NCI-H1694 treated with DMSO at 0.1 percent for 48 hours (cell line): Measurements from ENCODE around the gene KRT77.
"Not testable (repeated sequence)": the region's sequence is repeated elsewhere in the genome, so short reads cannot be mapped to it uniquely, and the experiment has no call there.

Experiments
- DNase-seq: peaks from one replicate; lab custom pipeline; 2025; lab: John Stamatoyannopoulos, UW

Gene KRT77

GRCh38 chr12:52721838-52722470 lies 18.6 kb upstream of the KRT77 start:
- no peak for DNase-seq

- no peak for DNase-seq
These were observed 17.1 kb upstream of the KRT77 start for GRCh38 chr12:52720365-52720886.

GRCh38 chr12:52716061-52716460 lies 12.7 kb upstream of the KRT77 start:
- DNase-seq, result no peak

DNA sequence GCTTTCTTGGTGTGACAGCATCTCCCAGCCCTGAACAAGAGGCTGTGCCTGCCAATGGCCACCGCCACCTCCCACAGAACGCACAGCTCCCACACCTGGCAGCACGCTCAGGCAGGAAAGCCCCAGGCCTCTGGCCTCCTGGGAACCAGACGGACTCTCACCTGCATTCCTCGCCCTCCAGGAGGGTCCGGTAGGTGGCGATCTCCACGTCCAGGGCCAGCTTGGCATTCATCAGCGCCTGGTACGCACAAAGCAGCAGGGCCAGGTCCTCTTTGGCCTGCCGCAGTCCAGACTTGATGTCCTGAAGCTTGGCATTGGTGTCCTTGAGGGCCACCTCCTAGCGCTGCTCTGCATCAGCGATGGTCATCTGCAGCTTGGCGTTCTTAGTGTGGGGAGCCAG lies 12.1 kb upstream of the KRT77 start:
- DNase-seq, result no peak

- DNase-seq, result no peak
These were observed 11.6 kb upstream of the KRT77 start for GRCh38 chr12:52714887-52715281.

- no peak for DNase-seq
These were observed 10.9 kb upstream of the KRT77 start for GRCh38 chr12:52713960-52714886.

GRCh38 chr12:52712122-52712521 lies 8.8 kb upstream of the KRT77 start:
- DNase-seq, result not testable (repeated sequence)

DNA sequence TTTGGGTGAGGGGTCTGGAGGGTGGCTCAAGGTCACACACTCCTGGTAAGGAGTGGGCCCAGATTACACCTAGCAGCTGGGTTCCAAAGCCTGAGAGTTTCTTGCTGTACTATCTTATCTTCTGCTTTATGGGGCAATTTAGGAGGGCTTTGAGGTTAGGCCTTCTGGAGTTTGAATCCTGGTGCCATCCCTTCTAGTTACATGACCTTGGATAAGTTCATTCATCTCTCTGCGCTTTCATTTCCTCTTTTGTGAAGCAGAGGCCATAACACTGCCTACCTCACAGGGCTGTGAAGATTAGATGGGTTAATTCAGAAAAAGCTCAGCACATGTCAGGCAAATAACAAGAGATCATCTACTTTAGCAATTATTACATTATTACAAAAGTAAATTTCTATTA lies 7.4 kb upstream of the KRT77 start:
- DNase-seq, result no peak

GRCh38 chr12:52708010-52708409 lies 4.7 kb upstream of the KRT77 start:
- no peak for DNase-seq

DNA sequence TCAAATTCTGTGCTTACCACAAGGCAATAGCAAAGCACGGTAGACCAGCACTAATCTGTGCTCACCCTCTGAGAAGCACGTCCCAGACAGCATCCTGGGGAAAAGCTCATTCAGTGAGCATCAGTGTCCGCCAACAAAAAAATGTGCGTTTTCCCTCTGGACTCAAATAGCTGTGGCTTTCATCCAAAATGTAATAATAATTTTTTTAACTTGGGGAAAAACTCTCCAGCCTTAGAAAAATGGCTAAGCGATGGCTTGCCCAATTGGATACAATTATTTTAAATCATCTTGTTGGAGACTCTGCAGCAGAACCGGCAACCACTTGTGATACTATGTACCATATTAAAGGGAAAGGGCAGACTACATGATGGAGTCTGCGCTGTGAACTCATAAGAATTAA lies 1.1 kb upstream of the KRT77 start:
- DNase-seq, result no peak

DNA sequence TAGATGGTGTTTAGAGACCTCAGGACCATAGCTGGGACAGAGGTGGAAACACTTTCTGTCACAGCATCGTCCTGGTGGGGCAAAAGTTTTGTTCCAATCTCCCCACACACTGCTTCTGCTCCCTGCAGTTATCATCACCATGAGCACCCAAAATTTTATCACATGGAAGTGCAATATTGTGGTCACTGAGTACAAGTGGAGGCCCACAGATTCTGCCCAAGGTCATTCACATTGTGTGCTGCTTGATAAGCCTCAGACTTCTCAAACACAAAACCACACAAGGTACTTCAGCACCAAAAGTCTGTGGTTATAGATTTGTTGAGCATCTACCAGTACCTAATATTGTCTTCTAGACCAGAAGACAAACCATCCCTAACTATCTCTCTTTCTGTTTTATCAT lies 554 bp upstream of the KRT77 start:
- DNase-seq, result no peak

DNA sequence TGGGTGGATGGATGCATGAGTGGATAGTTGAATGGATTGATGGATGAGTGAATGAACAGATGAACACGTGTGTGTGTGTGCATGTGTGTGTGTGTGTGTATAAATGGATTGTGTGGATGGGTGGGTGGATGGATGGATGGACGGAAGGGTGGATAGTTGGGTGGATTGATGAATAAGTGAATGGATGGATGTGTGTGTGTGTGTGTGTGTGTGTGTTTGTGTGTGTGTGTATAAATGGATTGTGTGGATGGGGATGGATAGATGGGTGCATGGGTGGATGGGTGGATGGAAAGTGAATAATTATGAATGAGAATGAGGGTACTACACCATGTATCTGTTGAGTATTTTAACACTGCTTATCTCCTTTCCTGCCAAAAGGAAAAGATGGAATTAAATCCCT lies 986 bp downstream of the KRT77 start:
- DNase-seq, result no peak

DNA sequence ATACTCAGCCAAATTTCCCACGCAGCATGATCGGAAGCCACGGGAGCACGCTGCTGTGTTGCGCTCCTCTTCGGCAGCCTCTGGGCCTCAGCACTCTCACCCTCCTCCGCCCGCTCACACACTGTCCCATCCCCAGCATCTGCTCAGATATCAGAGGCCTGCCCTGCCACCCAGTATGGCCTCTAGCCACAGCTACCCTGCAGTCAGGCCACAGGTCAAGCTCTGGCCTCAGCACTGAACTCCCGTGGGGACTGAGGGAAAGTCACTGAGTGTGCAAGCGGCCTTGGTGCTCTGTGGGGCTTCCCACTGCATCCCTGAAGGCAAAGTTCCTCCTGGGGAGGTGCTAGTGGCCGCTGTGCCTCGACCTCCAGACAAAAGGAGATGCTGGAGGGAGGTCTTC lies 2.0 kb downstream of the KRT77 start:
- no peak for DNase-seq

DNA sequence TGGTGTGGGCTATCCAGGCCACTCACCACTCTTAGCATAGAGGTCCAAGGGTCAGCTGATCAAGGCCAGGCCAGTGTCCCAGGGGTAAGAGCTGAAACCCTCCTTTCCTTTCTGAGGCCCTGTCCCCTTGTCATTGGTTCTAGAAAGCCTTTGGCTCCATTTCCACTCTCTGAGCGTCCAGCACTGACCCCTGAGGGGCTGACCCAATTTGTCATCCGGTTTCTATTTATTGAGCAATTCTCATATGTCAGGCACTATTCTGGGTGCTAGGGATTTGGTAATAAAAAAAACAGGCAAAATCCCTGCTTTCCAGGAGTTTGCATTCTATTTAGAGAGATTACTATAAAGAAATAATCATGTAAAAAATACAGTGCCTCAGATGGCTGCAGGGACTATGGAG lies 3.4 kb downstream of the KRT77 start:
- no peak for DNase-seq

- no peak for DNase-seq
These were observed 4.0 kb downstream of the KRT77 start for GRCh38 chr12:52699373-52699772.

DNA sequence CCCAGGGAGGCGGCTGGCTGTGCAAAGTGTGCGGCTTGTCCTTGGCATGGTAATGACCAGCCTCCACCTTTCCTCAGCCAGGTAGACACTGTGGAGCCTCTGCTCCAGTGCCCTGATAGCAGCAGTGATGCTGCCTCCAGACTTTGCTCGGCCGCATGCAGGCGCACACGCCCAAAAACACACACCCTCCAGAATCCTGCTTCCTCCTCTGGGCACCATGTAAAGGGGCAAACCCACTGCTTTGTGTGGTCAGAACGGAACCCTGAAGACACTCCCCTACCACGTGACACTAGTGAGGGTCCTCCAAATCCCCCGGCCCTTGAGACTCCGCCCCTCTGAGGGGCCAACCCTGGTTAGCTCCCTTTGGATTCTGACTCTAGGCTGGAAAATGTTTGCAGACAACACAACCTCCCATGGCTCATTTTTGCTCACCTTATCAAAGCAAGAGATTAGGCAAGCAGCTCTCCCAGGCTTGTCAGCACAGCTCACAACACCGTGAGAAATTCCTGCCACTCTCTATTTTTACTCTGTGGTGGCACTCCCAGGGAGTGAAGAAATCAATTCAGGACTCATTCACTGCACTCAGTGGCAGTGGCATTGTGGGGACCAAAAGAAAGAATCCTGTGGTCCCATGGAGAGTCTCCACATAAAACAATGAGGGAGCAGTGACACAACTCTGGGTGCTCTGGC lies 4.5 kb downstream of the KRT77 start:
- DNase-seq, result no peak

DNA sequence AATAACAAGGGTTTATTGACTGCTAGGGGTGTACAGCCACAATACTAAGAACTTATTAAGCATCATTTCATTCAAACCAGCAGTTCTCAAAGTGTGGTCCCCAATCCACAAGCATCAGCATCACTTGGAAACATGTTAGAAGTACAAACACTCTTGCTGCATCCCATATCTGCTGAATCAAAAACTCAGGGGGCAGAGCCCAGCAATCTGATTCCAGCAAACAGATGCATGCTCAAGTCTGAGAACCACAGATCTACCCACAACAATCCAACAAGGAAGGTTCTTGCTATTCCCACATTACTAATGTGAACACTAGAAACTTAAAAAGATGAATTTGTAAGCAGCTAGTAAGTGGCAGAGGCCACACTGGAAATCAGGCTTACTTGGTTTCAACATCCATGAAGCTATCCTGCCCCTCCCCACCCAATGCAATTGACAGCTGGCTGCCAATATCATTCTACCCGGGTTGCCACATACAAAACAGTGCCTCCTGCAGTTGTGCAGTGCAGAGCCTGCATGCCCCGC lies 6.2 kb downstream of the KRT77 start:
- DNase-seq, result no peak

DNA sequence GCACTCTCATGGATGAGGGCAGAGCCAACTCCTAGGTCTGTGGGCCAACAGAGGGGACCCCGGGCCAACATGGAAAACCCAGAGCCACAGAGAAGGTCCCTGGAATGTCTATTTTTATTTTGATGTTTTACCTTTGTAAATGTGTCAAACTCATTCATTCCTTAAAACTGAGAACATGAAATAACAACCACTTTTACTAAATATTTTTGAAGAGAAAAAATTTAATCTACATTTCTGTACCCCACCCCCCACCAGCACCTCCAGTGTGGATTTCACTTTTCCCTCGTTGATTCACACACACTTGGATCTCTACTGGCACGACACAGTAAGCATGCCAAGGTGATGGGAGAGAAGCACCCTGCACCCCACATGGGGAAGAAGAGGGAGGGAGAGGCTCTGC lies 6.7 kb downstream of the KRT77 start:
- DNase-seq, result no peak

GRCh38 chr12:52695039-52695438 lies 8.3 kb downstream of the KRT77 start:
- no peak for DNase-seq

DNA sequence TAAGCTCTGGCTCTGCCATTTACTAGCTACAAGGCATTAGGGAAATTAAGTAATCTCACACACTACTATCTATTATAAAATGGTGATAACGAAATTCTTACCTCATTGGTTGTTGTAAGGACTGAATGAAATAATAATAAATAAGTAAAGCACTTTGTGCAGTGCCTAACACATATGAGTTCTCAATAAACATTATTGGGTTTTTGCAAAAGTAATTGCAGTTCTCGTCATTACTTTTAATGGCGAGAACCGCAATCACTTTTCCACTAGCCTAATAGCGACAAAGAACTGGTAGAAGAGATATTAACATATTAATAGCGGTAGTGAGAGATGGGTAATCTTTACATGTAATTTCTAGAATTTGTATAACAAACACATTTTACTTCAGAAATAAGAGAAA lies 9.2 kb downstream of the KRT77 start:
- no peak for DNase-seq

- no peak for DNase-seq
These were observed 10.1 kb downstream of the KRT77 start for GRCh38 chr12:52693261-52693660.

GRCh38 chr12:52692254-52692653 lies 11.1 kb downstream of the KRT77 start:
- DNase-seq, result no peak

DNA sequence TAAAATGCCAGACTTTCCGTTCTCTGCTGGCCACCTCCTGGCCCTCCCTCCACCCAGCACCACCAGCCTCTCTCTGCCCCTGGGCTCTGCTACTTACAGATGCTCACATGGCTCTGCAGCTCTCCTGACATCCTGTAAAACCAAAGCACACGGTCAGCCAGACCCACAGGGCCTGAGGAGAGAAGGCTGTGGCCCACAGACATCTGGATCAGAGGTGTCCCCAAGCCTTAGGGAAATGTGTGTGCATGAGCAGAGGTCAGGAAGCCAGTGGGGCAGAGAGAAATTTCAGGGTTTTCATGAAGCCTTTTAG lies 11.5 kb downstream of the KRT77 start:
- no peak for DNase-seq
